HG03520 (cell line): ENCODE results near the gene CACNB1.

Experiments used
- ATAC-seq: cut with Tn5 transposase; IDR thresholded peaks from one replicate; pipeline ENCODE4 v1.9.1; 2021; ENCODE audit warnings: mild to moderate bottlenecking, moderate library complexity; ENCODE audit not compliant: unreplicated experiment

CACNB1 gene

GRCh38 chr17:39204245-39204644 lies 6.8 kb upstream of the CACNB1 start:
- no peak for ATAC-seq

GRCh38 chr17:39200957-39201510 lies 3.6 kb upstream of the CACNB1 start:
- no peak for ATAC-seq

- ATAC-seq = peak; percentile 61
Observed at GRCh38 chr17:39200070-39200879, 2.8 kb upstream of the CACNB1 start, which contains the start of gene RPL19. TSS of gene RPL19 (plus strand) at chr17:39200283. CDS start at chr17:39200345, 62 bp downstream.

GRCh38 chr17:39199820-39200069 lies 2.3 kb upstream of the CACNB1 start:
- peak; percentile 46 for ATAC-seq

GRCh38 chr17:39198186-39198566 lies 707 bp upstream of the CACNB1 start:
- no peak for ATAC-seq

GRCh38 chr17:39196808-39197291 lies 619 bp downstream of the CACNB1 start:
- ATAC-seq = no peak

- ATAC-seq = no peak
Observed at GRCh38 chr17:39196241-39196807, 1.1 kb downstream of the CACNB1 start.

- no peak for ATAC-seq
Observed at GRCh38 chr17:39195568-39196160, 1.8 kb downstream of the CACNB1 start.

- no peak for ATAC-seq
Observed at GRCh38 chr17:39194985-39195524, 2.4 kb downstream of the CACNB1 start.

GRCh38 chr17:39194089-39194984 lies 3.1 kb downstream of the CACNB1 start:
- ATAC-seq = no peak

GRCh38 chr17:39193346-39193745 lies 4.1 kb downstream of the CACNB1 start:
- ATAC-seq = no peak

GRCh38 chr17:39192901-39193300 lies 4.6 kb downstream of the CACNB1 start:
- no peak for ATAC-seq

GRCh38 chr17:39191750-39192510 lies 5.5 kb downstream of the CACNB1 start:
- no peak for ATAC-seq

- ATAC-seq = no peak
Observed at GRCh38 chr17:39187152-39187830, 10.2 kb downstream of the CACNB1 start.

GRCh38 chr17:39186481-39187002 lies 10.9 kb downstream of the CACNB1 start:
- no peak for ATAC-seq

- no peak for ATAC-seq
Observed at GRCh38 chr17:39183720-39184119, 13.7 kb downstream of the CACNB1 start.

GRCh38 chr17:39183045-39183444 lies 14.4 kb downstream of the CACNB1 start:
- ATAC-seq = no peak

GRCh38 chr17:39181303-39181702 lies 16.2 kb downstream of the CACNB1 start:
- ATAC-seq = no peak

- ATAC-seq = no peak
Observed at GRCh38 chr17:39178536-39178935, 18.9 kb downstream of the CACNB1 start.
